Immature natural killer cell (primary cell): ENCODE measurements around the gene HMGN4. TPM values are rescaled to one million over a fixed set of nuclear protein-coding genes. Genes with fewer than 3 reads are reported as not detected.

Experiments
- DNase-seq, 3 donors: peaks; one replicate each; pipeline ENCODE4 v3.0.0; 2022; ENCODE audit warnings: mixed read lengths in 1 of 3
- H3K27ac Mint-ChIP-seq, 6 donors: one replicate each; pipeline ENCODE4 v1.8.0; 2020; ENCODE audit warnings: mixed read lengths in 6 of 6, mild to moderate bottlenecking in 5 of 6, inconsistent platforms in 4 of 6, moderate library complexity in 3 of 6
- H3K27me3 Mint-ChIP-seq, 3 donors: one replicate each; pipeline ENCODE4 v1.8.0; 2020 to 2021; ENCODE audit warnings: low read depth in 3 of 3, mild to moderate bottlenecking in 3 of 3, mixed read lengths in 3 of 3, moderate library complexity in 3 of 3, inconsistent platforms in 1 of 3
- H3K36me3 Mint-ChIP-seq, 3 donors: one replicate each; pipeline ENCODE4 v1.8.0; 2020; ENCODE audit warnings: mixed read lengths in 3 of 3, inconsistent platforms in 2 of 3, mild to moderate bottlenecking in 2 of 3
- H3K4me1 Mint-ChIP-seq, 2 donors: one replicate each; pipeline ENCODE4 v1.8.0; 2020; ENCODE audit warnings: inconsistent platforms in 2 of 2, mild to moderate bottlenecking in 2 of 2, mixed read lengths in 2 of 2, moderate library complexity in 1 of 2
- H3K4me3 Mint-ChIP-seq, 5 donors: one replicate each; pipeline ENCODE4 v1.8.0; 2020; ENCODE audit warnings: mild to moderate bottlenecking in 5 of 5, mixed read lengths in 5 of 5, inconsistent platforms in 3 of 5, moderate library complexity in 3 of 5
- H3K9me3 Mint-ChIP-seq, 6 donors: one replicate each; pipeline ENCODE4 v1.8.0; 2020; ENCODE audit warnings: mild to moderate bottlenecking in 6 of 6, mixed read lengths in 6 of 6, inconsistent platforms in 4 of 6, moderate library complexity in 3 of 6
- polyA plus RNA-seq, 3 donors: library from polyadenylated mRNA; unstranded; fragments of 300-500 nt; fragmentation: Illumina TruSeq; gene quantifications; one replicate each; pipeline ENCODE4 v1.2.3, GENCODE V29; 2021

Gene HMGN4
- polyA plus RNA-seq, 3 donors from 2014 or later: 140 to 232 (median 209) TPM

DNA sequence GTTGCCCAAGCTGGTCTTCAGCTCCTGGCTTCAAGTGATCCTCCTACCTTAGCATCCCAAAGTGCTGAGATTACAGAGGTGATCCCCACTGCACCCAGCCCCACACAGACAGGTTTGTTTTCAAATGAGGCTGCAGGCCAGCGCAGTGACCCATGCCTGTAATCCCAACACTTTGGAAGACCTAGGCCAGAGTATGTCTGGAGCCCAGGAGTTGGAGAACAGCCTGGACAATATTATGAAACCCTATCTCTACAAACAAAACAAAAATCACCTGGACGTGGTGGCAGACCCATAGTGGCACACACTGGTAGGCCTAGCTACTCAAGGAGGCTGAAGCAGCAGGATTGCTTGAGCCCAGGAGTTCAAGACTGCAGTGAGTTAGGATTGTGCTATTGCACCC lies 8.0 kb upstream of the HMGN4 start:
- peaks cover 10 to 20% (median 18%) of the 10 kb centered on the region in 3 donors for H3K27me3 Mint-ChIP-seq
- H3K36me3 Mint-ChIP-seq: no peaks in the 10 kb centered on the region
- peak overlapping the region in 1 of 6 donors; percentile 38 for H3K27ac Mint-ChIP-seq
- H3K9me3 Mint-ChIP-seq: peaks cover 0 to 5% (median 0%) of the 10 kb centered on the region in 6 donors
- H3K4me1 Mint-ChIP-seq: peaks cover 29 to 32% of the 10 kb centered on the region in 2 donors
- H3K4me3 Mint-ChIP-seq: no peak overlapping the region
- DNase-seq: no peak

DNA sequence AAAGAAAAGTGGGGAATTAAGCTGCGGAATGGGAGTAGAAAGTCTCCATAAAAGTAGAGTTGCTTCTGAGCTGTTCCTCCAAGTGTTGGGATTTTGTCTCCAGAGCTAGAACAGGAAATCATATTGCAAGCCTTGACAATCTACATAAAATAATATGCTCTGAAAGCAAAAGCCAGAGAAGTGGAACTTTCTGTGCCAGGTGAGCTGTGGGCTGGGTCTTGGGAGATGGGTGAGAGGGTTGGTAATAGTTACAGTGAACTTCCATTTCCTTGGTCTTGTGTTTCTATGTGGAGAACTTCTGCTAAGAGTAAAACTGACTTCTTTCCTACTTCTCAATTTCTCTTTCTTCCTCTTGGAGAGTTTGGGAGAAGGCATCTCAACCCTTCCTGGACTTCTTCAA lies 6.3 kb upstream of the HMGN4 start:
- H3K36me3 Mint-ChIP-seq: no peaks in the 10 kb centered on the region
- peak overlapping the region in 3 of 5 donors; percentile 1 to 98 (median 23) for H3K4me3 Mint-ChIP-seq

GRCh38 chr6:26532699-26533531 lies 5.3 kb upstream of the HMGN4 start:
- Mint-ChIP-seq H3K27ac (peak overlapping the region; percentile 92 to 96 (median 93)), H3K4me3 (peak overlapping the region; percentile 96 to 98 (median 98)), H3K9me3 (peaks cover 0 to 9% (median 0%) of the 10 kb centered on the region in 6 donors), H3K4me1 (peaks cover 46 to 52% of the 10 kb centered on the region in 2 donors), H3K27me3 (peaks cover 22 to 35% (median 33%) of the 10 kb centered on the region in 3 donors), H3K36me3 (peaks cover 0 to 4% (median 2%) of the 10 kb centered on the region in 3 donors)
- peak; percentile 90 to 92 (median 90) for DNase-seq

More for the DNA sequence above, 6.3 kb upstream of the HMGN4 start:
- H3K9me3 Mint-ChIP-seq: peaks cover 0 to 5% (median 0%) of the 10 kb centered on the region in 6 donors
- H3K4me1 Mint-ChIP-seq: peaks cover 37 to 42% of the 10 kb centered on the region in 2 donors
- no peak for DNase-seq
- H3K27me3 Mint-ChIP-seq: peaks cover 13 to 24% (median 22%) of the 10 kb centered on the region in 3 donors
- H3K27ac Mint-ChIP-seq: peak overlapping the region; percentile 92 to 96 (median 93)

- H3K9me3 Mint-ChIP-seq: peaks cover 0 to 11% (median 0%) of the 10 kb centered on the region in 6 donors
- peaks cover 49 to 55% of the 10 kb centered on the region in 2 donors for H3K4me1 Mint-ChIP-seq
- peak overlapping the region; percentile 96 to 98 (median 98) for H3K4me3 Mint-ChIP-seq
- peaks cover 25 to 39% (median 38%) of the 10 kb centered on the region in 3 donors for H3K27me3 Mint-ChIP-seq
- peak overlapping the region; percentile 92 to 96 (median 93) for H3K27ac Mint-ChIP-seq
- peaks cover 0 to 5% (median 4%) of the 10 kb centered on the region in 3 donors for H3K36me3 Mint-ChIP-seq
- DNase-seq: no peak
These were observed 4.6 kb upstream of the HMGN4 start for GRCh38 chr6:26533532-26533931.

DNA sequence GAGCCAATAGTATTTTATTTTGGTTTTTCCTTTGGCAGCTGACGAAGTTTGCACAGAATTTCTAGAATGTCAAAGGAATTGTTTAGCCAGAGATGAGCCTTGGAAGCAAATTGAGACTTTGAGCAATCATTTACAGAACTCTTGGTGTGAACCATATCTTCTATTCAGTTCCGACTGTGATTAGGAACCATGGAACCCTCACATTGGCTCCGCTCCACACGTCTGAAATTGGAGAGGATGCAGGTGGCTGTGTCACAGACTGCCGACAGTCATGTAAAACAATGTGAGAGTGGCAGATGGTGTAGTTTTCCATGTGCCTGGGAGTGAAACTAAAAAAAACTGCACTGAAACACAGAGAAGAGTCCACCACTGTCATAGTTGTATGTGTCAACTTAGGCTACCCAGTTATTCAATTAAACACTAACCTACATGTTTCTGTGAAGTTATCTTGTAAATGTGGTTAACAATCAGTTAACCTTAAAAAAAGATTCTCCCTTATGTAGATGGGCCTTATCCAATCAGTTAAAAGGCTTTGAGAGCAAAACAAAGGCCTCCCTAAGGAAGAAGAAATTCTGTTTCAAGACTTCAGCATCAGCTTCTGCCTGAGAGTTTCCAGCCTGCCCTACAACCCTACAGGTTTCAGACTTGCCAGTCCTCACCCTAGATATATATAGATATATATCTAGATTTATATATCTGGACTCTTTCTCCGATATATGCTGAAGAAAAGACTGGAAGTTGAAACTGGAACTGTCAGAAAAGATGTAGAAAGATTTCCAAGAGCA lies 3.3 kb upstream of the HMGN4 start:
- Mint-ChIP-seq H3K4me3 (no peak overlapping the region), H3K27ac (no peak overlapping the region), H3K4me1 (peaks cover 61 to 69% of the 10 kb centered on the region in 2 donors), H3K9me3 (peaks cover 0 to 11% (median 0%) of the 10 kb centered on the region in 6 donors), H3K27me3 (peaks cover 24 to 43% (median 39%) of the 10 kb centered on the region in 3 donors), H3K36me3 (peaks cover 0 to 5% (median 5%) of the 10 kb centered on the region in 3 donors)
- no peak for DNase-seq

DNA sequence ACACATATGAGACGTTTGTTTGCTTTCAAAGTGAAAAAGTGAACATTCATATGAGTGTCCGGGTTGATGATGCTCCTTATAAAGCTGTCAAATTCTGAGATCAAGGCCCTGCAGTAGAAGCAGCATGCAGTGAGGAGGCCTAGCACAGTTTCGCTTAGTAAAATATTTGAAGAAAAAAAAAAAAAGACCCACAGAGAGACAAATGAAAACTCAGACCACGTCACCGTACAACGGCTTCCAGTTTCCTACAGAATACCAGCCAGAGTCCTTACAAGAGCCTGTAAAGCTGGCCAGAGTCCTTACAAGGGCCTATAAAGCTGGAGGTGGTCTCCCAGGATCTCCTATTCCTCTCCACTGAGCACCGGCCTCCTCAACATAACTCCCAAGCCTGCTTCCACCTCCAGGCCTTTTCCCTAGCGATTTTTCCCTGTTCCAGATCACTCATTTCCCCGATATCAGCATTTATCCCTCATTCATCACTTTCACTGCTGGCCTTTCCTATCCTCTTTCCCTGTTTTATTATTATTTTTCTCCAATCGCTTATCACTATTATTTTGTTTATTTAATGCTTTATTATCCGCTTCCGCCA lies 1.5 kb upstream of the HMGN4 start:
- H3K4me1 Mint-ChIP-seq: peaks cover 66 to 76% of the 10 kb centered on the region in 2 donors
- H3K27ac Mint-ChIP-seq: peak overlapping the region; percentile 94 to 99 (median 95)
- peaks cover 0 to 11% (median 5%) of the 10 kb centered on the region in 3 donors for H3K36me3 Mint-ChIP-seq
- H3K4me3 Mint-ChIP-seq: peak overlapping the region; percentile 90 to 99 (median 93)
- DNase-seq: peak in 2 of 3 donors; percentile 29 to 50
- H3K27me3 Mint-ChIP-seq: peaks cover 24 to 44% (median 41%) of the 10 kb centered on the region in 3 donors
- peaks cover 0 to 11% (median 0%) of the 10 kb centered on the region in 6 donors for H3K9me3 Mint-ChIP-seq

- DNase-seq: peak; percentile 89 to 94 (median 91)
- Mint-ChIP-seq H3K27ac (peak overlapping the region; percentile 94 to 99 (median 95)), H3K4me1 (peaks cover 65 to 75% of the 10 kb centered on the region in 2 donors), H3K27me3 (peaks cover 24 to 38% (median 36%) of the 10 kb centered on the region in 3 donors), H3K36me3 (peaks cover 0 to 11% (median 5%) of the 10 kb centered on the region in 3 donors), H3K9me3 (peaks cover 0 to 11% (median 0%) of the 10 kb centered on the region in 6 donors), H3K4me3 (peak overlapping the region; percentile 90 to 99 (median 93))
These were observed 863 bp upstream of the HMGN4 start for GRCh38 chr6:26537160-26537845.

DNA sequence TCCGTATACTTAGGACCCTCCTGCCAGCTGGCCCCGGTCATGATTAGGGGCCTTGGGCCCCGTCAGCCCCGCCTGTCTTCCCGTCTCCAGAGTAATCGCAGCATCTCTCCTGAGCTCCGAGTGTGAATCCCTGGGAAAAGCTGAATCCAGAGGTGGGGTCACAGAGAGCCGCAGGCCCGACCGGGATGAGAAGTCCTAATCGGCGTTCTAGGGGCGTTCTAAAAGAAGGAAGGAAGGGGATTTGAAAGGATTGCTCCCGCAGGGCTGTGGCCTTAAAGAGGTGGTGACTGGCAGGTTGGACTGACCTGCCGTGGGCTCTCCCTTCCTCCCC lies 371 bp downstream of the HMGN4 start:
- H3K27ac Mint-ChIP-seq: peak overlapping the region; percentile 94 to 99 (median 95)
- no peak for DNase-seq
- H3K27me3 Mint-ChIP-seq: peaks cover 15 to 26% (median 24%) of the 10 kb centered on the region in 3 donors
- peaks cover 7 to 17% (median 9%) of the 10 kb centered on the region in 3 donors for H3K36me3 Mint-ChIP-seq
- H3K4me3 Mint-ChIP-seq: peak overlapping the region; percentile 90 to 99 (median 93)
- H3K4me1 Mint-ChIP-seq: peaks cover 58 to 73% of the 10 kb centered on the region in 2 donors
- H3K9me3 Mint-ChIP-seq: peaks cover 0 to 6% (median 0%) of the 10 kb centered on the region in 6 donors

DNA sequence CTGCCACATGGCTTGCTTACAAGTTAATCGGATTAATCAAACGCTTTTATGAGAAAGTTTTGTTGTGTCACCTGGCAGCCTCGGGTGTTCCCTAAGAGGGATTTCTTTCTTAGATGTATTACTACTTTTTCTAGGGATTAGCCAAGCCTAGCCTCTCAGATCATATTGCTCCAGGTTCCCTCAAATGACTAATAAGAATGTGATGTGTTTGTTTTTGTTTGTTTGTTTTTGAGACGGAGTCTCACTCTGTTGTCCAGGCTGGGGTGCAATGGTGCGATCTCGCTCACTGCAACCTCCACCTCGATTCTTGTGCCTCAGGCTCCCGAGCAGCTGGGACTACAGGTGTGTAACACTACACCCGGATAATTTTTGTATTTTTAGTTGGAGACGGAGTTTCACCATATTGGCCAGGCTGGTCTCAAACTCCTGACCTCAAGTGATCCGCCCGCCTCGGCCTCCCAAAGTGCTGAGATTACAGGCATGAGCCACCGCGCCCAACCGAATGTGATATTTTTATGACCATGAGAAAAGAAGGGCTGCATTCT lies 977 bp downstream of the HMGN4 start:
- DNase-seq: no peak
- peaks cover 54 to 73% of the 10 kb centered on the region in 2 donors for H3K4me1 Mint-ChIP-seq
- H3K27ac Mint-ChIP-seq: peak overlapping the region; percentile 94 to 99 (median 95)
- H3K36me3 Mint-ChIP-seq: peaks cover 7 to 22% (median 14%) of the 10 kb centered on the region in 3 donors
- peaks cover 15 to 26% (median 23%) of the 10 kb centered on the region in 3 donors for H3K27me3 Mint-ChIP-seq
- peaks cover 0 to 6% (median 0%) of the 10 kb centered on the region in 6 donors for H3K9me3 Mint-ChIP-seq
- peak overlapping the region; percentile 90 to 99 (median 93) for H3K4me3 Mint-ChIP-seq

DNA sequence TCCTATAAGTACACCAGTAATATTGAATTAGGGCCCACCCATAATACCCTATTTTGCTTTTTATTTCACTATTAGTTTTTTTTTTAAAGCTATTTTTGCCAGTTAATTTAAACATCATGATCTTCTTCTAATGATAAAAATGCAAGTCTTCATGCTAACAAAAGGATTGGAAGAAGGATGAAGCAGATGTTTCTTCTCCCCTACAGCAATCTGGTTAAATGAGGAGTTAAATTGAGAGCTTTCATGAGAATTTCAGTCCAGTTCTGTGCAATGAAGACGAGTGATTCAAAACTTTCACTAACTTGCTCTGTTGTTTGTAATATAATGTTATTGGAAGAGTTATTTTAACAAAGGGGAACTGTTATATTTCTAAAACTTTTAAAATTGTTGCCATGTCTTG lies 3.4 kb downstream of the HMGN4 start:
- H3K4me3 Mint-ChIP-seq: peak overlapping the region in 1 of 5 donors; percentile 64
- DNase-seq: no peak
- peak overlapping the region; percentile 26 to 70 (median 54) for H3K27ac Mint-ChIP-seq
- H3K36me3 Mint-ChIP-seq: peaks cover 16 to 42% (median 24%) of the 10 kb centered on the region in 3 donors
- H3K9me3 Mint-ChIP-seq: peaks cover 0 to 6% (median 0%) of the 10 kb centered on the region in 6 donors
- peaks cover 14 to 26% (median 20%) of the 10 kb centered on the region in 3 donors for H3K27me3 Mint-ChIP-seq
- H3K4me1 Mint-ChIP-seq: peaks cover 46 to 70% of the 10 kb centered on the region in 2 donors

- DNase-seq: no peak
- H3K36me3 Mint-ChIP-seq: peaks cover 19 to 42% (median 20%) of the 10 kb centered on the region in 3 donors
- H3K9me3 Mint-ChIP-seq: no peaks in the 10 kb centered on the region
- no peak overlapping the region for H3K4me3 Mint-ChIP-seq
- H3K4me1 Mint-ChIP-seq: peaks cover 27 to 49% of the 10 kb centered on the region in 2 donors
- H3K27me3 Mint-ChIP-seq: peaks cover 0 to 5% (median 3%) of the 10 kb centered on the region in 3 donors
- peak overlapping the region in 3 of 6 donors; percentile 0 to 40 (median 16) for H3K27ac Mint-ChIP-seq
These were observed 5.8 kb downstream of the HMGN4 start for GRCh38 chr6:26543953-26544352.

GRCh38 chr6:26544473-26544872 lies 6.3 kb downstream of the HMGN4 start:
- Mint-ChIP-seq H3K4me3 (no peak overlapping the region), H3K4me1 (peaks cover 22 to 44% of the 10 kb centered on the region in 2 donors), H3K36me3 (peaks cover 19 to 42% (median 20%) of the 10 kb centered on the region in 3 donors), H3K27me3 (peaks cover 0 to 3% (median 3%) of the 10 kb centered on the region in 3 donors), H3K27ac (peak overlapping the region in 2 of 6 donors; percentile 0 to 40), H3K9me3 (no peaks in the 10 kb centered on the region)
- no peak for DNase-seq
